Measurements from ENCODE around the gene PRR19. TPM values are rescaled to one million over a fixed set of nuclear protein-coding genes. Genes with fewer than 3 reads are reported as not detected.

The PRR19 gene
- polyA plus RNA-seq (1.4 and 2.4 TPM in 2 replicates), polyA minus RNA-seq (2.1 and 3.4 TPM in 2 replicates)

GRCh38 chr19:42301646-42302203 is at the start of gene PRR19:
Gene PRR19 (plus strand): TSS chr19:42302132. CDS start chr19:42309585, 7,453 bp downstream.
- Histone ChIP-seq H3K27ac (ENCODE audit: low read length) (peak within 1 kb of the TSS; percentile 99), H2AFZ (ENCODE audit: low read depth, low read length) (peak within 1 kb of the TSS; percentile 65), H3K27me3 (ENCODE audit: insufficient read depth, low read depth, low read length) (no peaks in the 10 kb centered on the region), H3K9me2 (ENCODE audit: insufficient read depth, low read length) (no peaks in the 10 kb centered on the region), H3K36me3 (ENCODE audit: insufficient read depth, low read length) (no peaks in the 10 kb centered on the region), H3K4me2 (ENCODE audit: low read length) (peak within 1 kb of the TSS; percentile 61), H3F3A (ENCODE audit: insufficient read depth, low read length, poor library complexity, severe bottlenecking) (no peaks in the 10 kb centered on the region), H3K9ac (ENCODE audit: low read length) (peak within 1 kb of the TSS; percentile 99), H3K79me2 (replicated peaks; ENCODE audit: insufficient read depth, low read length) (peaks cover 26% of the 10 kb centered on the region), H3K9me3 (ENCODE audit: low read length) (no peaks in the 10 kb centered on the region), H4K20me1 (ENCODE audit: insufficient read depth) (peaks cover 5% of the 10 kb centered on the region), H3K4me3 (ENCODE audit: low read length) (peak within 1 kb of the TSS; percentile 96)
- TF ChIP-seq EZH2 (IDR thresholded peaks at IDR 0.05; ENCODE audit: borderline replicate concordance, insufficient read depth, low read length, poor library complexity, severe bottlenecking) (no peak), EP300 (conservative IDR thresholded peaks at IDR 0.05; ENCODE audit: poor library complexity, severe bottlenecking) (no peak), TAF1 (IDR thresholded peaks at IDR 0.05; ENCODE audit: low read depth) (no peak), RAD21 (conservative IDR thresholded peaks at IDR 0.05) (no peak), REST (IDR thresholded peaks at IDR 0.05; ENCODE audit: borderline replicate concordance) (no peak), CTCF (IDR thresholded peaks at IDR 0.05; ENCODE audit: poor library complexity, severe bottlenecking) (no peak), SMC3 (conservative IDR thresholded peaks at IDR 0.05; ENCODE audit: poor library complexity) (no peak), MXI1 (conservative IDR thresholded peaks at IDR 0.05; ENCODE audit: poor library complexity, severe bottlenecking) (no peak), POLR2AphosphoS5 (IDR thresholded peaks at IDR 0.05) (no peak)

GRCh38 chr19:42252365-42253244 is 49.3 kb upstream of the PRR19 start:
- peak overlapping the region; percentile 97 for H3K4me3 ChIP-seq (ENCODE audit: low read length)
- peak overlapping the region; percentile 71 for H3K9ac ChIP-seq (ENCODE audit: low read length)
- peaks cover 20% of the 10 kb centered on the region for H3K79me2 ChIP-seq (replicated peaks; ENCODE audit: insufficient read depth, low read length)
- H3F3A ChIP-seq (ENCODE audit: insufficient read depth, low read length, poor library complexity, severe bottlenecking) = no peaks in the 10 kb centered on the region
- H3K36me3 ChIP-seq (ENCODE audit: insufficient read depth, low read length) = no peaks in the 10 kb centered on the region
- no peaks in the 10 kb centered on the region for H4K20me1 ChIP-seq (ENCODE audit: insufficient read depth)
- no peaks in the 10 kb centered on the region for H3K27me3 ChIP-seq (ENCODE audit: insufficient read depth, low read depth, low read length)
- TF ChIP-seq CTCF (IDR thresholded peaks at IDR 0.05; ENCODE audit: poor library complexity, severe bottlenecking) (no peak), POLR2AphosphoS5 (IDR thresholded peaks at IDR 0.05) (peak; percentile 24), RAD21 (conservative IDR thresholded peaks at IDR 0.05) (no peak), SMC3 (conservative IDR thresholded peaks at IDR 0.05; ENCODE audit: poor library complexity) (no peak), TAF1 (IDR thresholded peaks at IDR 0.05; ENCODE audit: low read depth) (no peak), EP300 (conservative IDR thresholded peaks at IDR 0.05; ENCODE audit: poor library complexity, severe bottlenecking) (no peak), MXI1 (conservative IDR thresholded peaks at IDR 0.05; ENCODE audit: poor library complexity, severe bottlenecking) (peak; percentile 53), EZH2 (IDR thresholded peaks at IDR 0.05; ENCODE audit: borderline replicate concordance, insufficient read depth, low read length, poor library complexity, severe bottlenecking) (no peak), REST (IDR thresholded peaks at IDR 0.05; ENCODE audit: borderline replicate concordance) (no peak)
- no peaks in the 10 kb centered on the region for H3K9me2 ChIP-seq (ENCODE audit: insufficient read depth, low read length)
- peak overlapping the region; percentile 82 for H3K4me2 ChIP-seq (ENCODE audit: low read length)
- H3K27ac ChIP-seq (ENCODE audit: low read length) = peak overlapping the region; percentile 65
- no peak overlapping the region for H2AFZ ChIP-seq (ENCODE audit: low read depth, low read length)
- no peaks in the 10 kb centered on the region for H3K9me3 ChIP-seq (ENCODE audit: low read length)

Measured in neural cell (in vitro differentiated cells).